ENCODE results near the gene MED13L.

GRCh38 chr12:116174904-116175303 is 102.6 kb downstream of the MED13L start:
- TF ChIP-seq CTCF (IDR thresholded peaks at IDR 0.05) (no peak), POLR2A (IDR thresholded peaks at IDR 0.05) (no peak)

Measured in testis (tissue), 2 donors.